K562 (cell line): ENCODE data around the gene RNF223. TPM values are rescaled to one million over a fixed set of nuclear protein-coding genes. Genes with fewer than 3 reads are reported as not detected.

Experiments
- BDP1 ChIP-seq: IDR thresholded peaks from 3 replicates; pipeline ENCODE4 v1.6.1; 2011; ENCODE audit not compliant: insufficient read length, insufficient read depth
- BRCA1 ChIP-seq, 2 experiments: fragments of 450-650 bp in 1 of 2; sonication (generic) in 1 of 2; formaldehyde crosslinking in 1 of 2; IDR thresholded peaks; 2 replicates each; pipeline versions ENCODE4 v1.5.0 to v1.6.1; 2017 to 2020; ENCODE audit warnings: mild to moderate bottlenecking in 1 of 2, missing genetic modification reagents in 1 of 2
- CREM ChIP-seq: IDR thresholded peaks from 2 replicates; pipeline ENCODE4 v1.6.1; 2014; ENCODE audit warnings: antibody characterized with exemption, low read depth
- CXXC5 ChIP-seq: fragments of 250-450 bp; sonication (Bioruptor Pico); IDR thresholded peaks from 2 replicates; pipeline ENCODE4 v1.8.0; 2022; ENCODE audit warnings: inconsistent platforms, mild to moderate bottlenecking, moderate library complexity
- DDX20 ChIP-seq: fragments of 450-650 bp; IDR thresholded peaks from 2 replicates; pipeline ENCODE4 v1.6.1; 2016; ENCODE audit warnings: missing genetic modification characterization, low read depth, mild to moderate bottlenecking, missing compliant biosample characterization, moderate library complexity
- DLX4 ChIP-seq: fragments of 250-450 bp; sonication (Bioruptor Pico); IDR thresholded peaks from 2 replicates; pipeline ENCODE4 v1.6.1; 2021; ENCODE audit warnings: mild to moderate bottlenecking
- DMBX1 ChIP-seq: fragments of 250-450 bp; sonication (Bioruptor Pico); IDR thresholded peaks from 2 replicates; pipeline ENCODE4 v1.8.0; 2022; ENCODE audit warnings: inconsistent platforms, mild to moderate bottlenecking, moderate library complexity, borderline replicate concordance
- E4F1 ChIP-seq: fragments of 250-450 bp; sonication (Bioruptor Pico); IDR thresholded peaks from 2 replicates; pipeline ENCODE4 v1.5.0; 2021; ENCODE audit warnings: mild to moderate bottlenecking, borderline replicate concordance
- ETV6 ChIP-seq, 3 experiments: fragments of 150-350 bp in 1 of 3; sonication (generic) in 1 of 3; formaldehyde crosslinking in 1 of 3; IDR thresholded peaks; 2 replicates each; pipeline versions ENCODE4 v1.6.1 to v1.8.0; 2014 to 2022; ENCODE audit warnings: borderline replicate concordance in 2 of 3, low read depth in 2 of 3, antibody characterized with exemption in 1 of 3, low read length in 1 of 3, mild to moderate bottlenecking in 1 of 3, missing genetic modification reagents in 1 of 3
- GTF2A2 ChIP-seq: IDR thresholded peaks from 2 replicates; pipeline ENCODE4 v1.6.1; 2016; ENCODE audit warnings: mild to moderate bottlenecking, missing genetic modification characterization, missing compliant biosample characterization
- MCM2 ChIP-seq: fragments of 450-650 bp; IDR thresholded peaks from 2 replicates; pipeline ENCODE4 v1.6.1; 2017; ENCODE audit warnings: low read depth, mild to moderate bottlenecking
- MEF2A ChIP-seq: IDR thresholded peaks from 2 replicates; pipeline ENCODE4 v1.6.1; 2011; ENCODE audit warnings: low read depth, mild to moderate bottlenecking, low read length, moderate library complexity; ENCODE audit not compliant: control insufficient read depth
- MYBL2 ChIP-seq, 2 experiments: fragments of 450-650 bp in 1 of 2; sonication (generic) in 1 of 2; formaldehyde crosslinking in 1 of 2; IDR thresholded peaks; 2 replicates each; pipeline versions ENCODE4 v1.6.1 to v1.8.1; 2017 to 2022; ENCODE audit warnings: borderline replicate concordance in 1 of 2, inconsistent platforms in 1 of 2, low read depth in 1 of 2, mild to moderate bottlenecking in 1 of 2, missing genetic modification reagents in 1 of 2, moderate library complexity in 1 of 2
- NCOA1 ChIP-seq: fragments of 450-650 bp; IDR thresholded peaks from 2 replicates; pipeline ENCODE4 v1.6.1; 2016; ENCODE audit warnings: low read depth
- NCOA6 ChIP-seq: fragments of 450-650 bp; IDR thresholded peaks from 2 replicates; pipeline ENCODE4 v1.6.1; 2017; ENCODE audit warnings: mild to moderate bottlenecking
- PHB2 ChIP-seq: fragments of 450-650 bp; IDR thresholded peaks from 2 replicates; pipeline ENCODE4 v1.6.1; 2017; ENCODE audit warnings: low read depth
- SAFB ChIP-seq: fragments of 200-400 bp; formaldehyde crosslinking; IDR thresholded peaks from 2 replicates; pipeline ENCODE4 v1.6.1; 2017; ENCODE audit warnings: low read depth, low read length, borderline replicate concordance
- SMARCA4 ChIP-seq: fragments of 450-650 bp; IDR thresholded peaks from 2 replicates; pipeline ENCODE4 v1.6.1; 2016
- SRSF7 ChIP-seq: fragments of 200-400 bp; formaldehyde crosslinking; optimal IDR thresholded peaks from 2 replicates; pipeline ENCODE3; 2017; ENCODE audit warnings: mild to moderate bottlenecking, low read depth, low read length
- TAF9B ChIP-seq: fragments of 450-650 bp; IDR thresholded peaks from 2 replicates; pipeline ENCODE4 v1.6.1; 2018; ENCODE audit warnings: mild to moderate bottlenecking; ENCODE audit not compliant: partially characterized antibody
- ZNF121 ChIP-seq: sonication (generic); formaldehyde crosslinking; conservative IDR thresholded peaks from 2 replicates; pipeline ENCODE4 v1.8.0; 2022; ENCODE audit warnings: missing genetic modification reagents
- ZNF134 ChIP-seq: fragments of 250-450 bp; sonication (Bioruptor Pico); conservative IDR thresholded peaks from 2 replicates; pipeline ENCODE4 v1.4.0; 2020
- ZNF174 ChIP-seq: fragments of 250-450 bp; sonication (Bioruptor Pico); IDR thresholded peaks from 2 replicates; pipeline ENCODE4 v1.4.0; 2020; ENCODE audit warnings: mild to moderate bottlenecking
- ZNF217 ChIP-seq: sonication (generic); formaldehyde crosslinking; IDR thresholded peaks from 2 replicates; pipeline ENCODE4 v1.8.0; 2022; ENCODE audit warnings: mild to moderate bottlenecking, missing genetic modification reagents
- ZNF311 ChIP-seq: fragments of 250-450 bp; sonication (Bioruptor Pico); IDR thresholded peaks from 2 replicates; pipeline ENCODE4 v1.4.0; 2020; ENCODE audit warnings: mild to moderate bottlenecking, moderate library complexity
- ZNF431 ChIP-seq: sonication (generic); formaldehyde crosslinking; IDR thresholded peaks from 2 replicates; pipeline ENCODE4 v1.8.0; 2022; ENCODE audit warnings: mild to moderate bottlenecking, missing genetic modification reagents
- ZNF79 ChIP-seq: fragments of 250-450 bp; sonication (Bioruptor Pico); IDR thresholded peaks from 2 replicates; pipeline ENCODE4 v1.4.0; 2020; ENCODE audit warnings: low read depth, mild to moderate bottlenecking, moderate library complexity
- polyA plus RNA-seq, 8 experiments: library from polyadenylated mRNA; depleted of rRNA in 4 of 8; stranded (reverse) in 5 of 8; unstranded in 3 of 8; fragments of >200 nt; fragmentation: Nextera tagmentation in 2 of 8; fragmentation: Illumina TruSeq in 1 of 8; extraction: Ambion mirVana in 2 of 8; extraction: Trizol in 1 of 8; gene quantifications; 2 replicates each; pipeline versions ENCODE4 v1.2.1 to v1.2.3, GENCODE V29; 2011 to 2014; ENCODE audit warnings: inconsistent platforms in 1 of 8, missing spikeins in 1 of 8
- total RNA-seq, 7 experiments: library from RNA; depleted of rRNA in 6 of 7; stranded (reverse); fragments of >200 nt in 6 of 7; fragmentation: Illumina TruSeq in 2 of 7; extraction: Trizol in 2 of 7; gene quantifications; 2 replicates each; pipeline versions ENCODE4 v1.2.1 to v1.2.3, GENCODE V29; 2011 to 2021; ENCODE audit warnings: low replicate concordance in 1 of 7

RNF223 gene
- total and polyA plus RNA-seq, 9 of the 15 experiments (the other 6 are each of a cell fraction or from before 2014, with no cell fraction given), result 0.04 to 0.32 TPM; not detected in 7

- TF ChIP-seq NCOA1 (peak; percentile 40; the same call in 1 of the 2 replicates), SRSF7 (no peak), ZNF431 (CRISPR knock-in tag) (0 out of 2 replicates have a peak, but pooled peaks have one; percentile 57), ZNF121 (CRISPR knock-in tag) (no peak), ZNF217 (CRISPR knock-in tag) (no peak), SAFB (peak; percentile 47; the same call in 1 of the 2 replicates), ZNF311 (no peak), MEF2A (no peak), ZNF174 (CRISPR knock-in tag) (no peak), E4F1 (no peak), PHB2 (no peak), MCM2 (no peak), CREM (peak; percentile 88), DDX20 (tag) (no peak), GTF2A2 (tag) (no peak), SMARCA4 (peak; percentile 78; the same call in 1 of the 2 replicates), MYBL2 (IDR thresholded peaks at IDR 0.05; ENCODE audit: low read depth) (no peak), MYBL2 (CRISPR knock-in tag; IDR thresholded peaks at IDR 0.05; ENCODE audit: borderline replicate concordance) (no peak), DLX4 (CRISPR knock-in tag) (no peak), ZNF134 (CRISPR knock-in tag) (no peak), BRCA1 (IDR thresholded peaks at IDR 0.05) (no peak), BRCA1 (CRISPR knock-in tag; IDR thresholded peaks at IDR 0.05) (no peak), NCOA6 (no peak), TAF9B (no peak), BDP1 (no peak), CXXC5 (CRISPR knock-in tag) (peak; percentile 90), ETV6 (IDR thresholded peaks at IDR 0.05; ENCODE audit: borderline replicate concordance in 1 of 2, low read depth in 2 of 2, low read length in 1 of 2) (no peak), ETV6 (CRISPR knock-in tag; IDR thresholded peaks at IDR 0.05; ENCODE audit: borderline replicate concordance) (no peak), ZNF79 (CRISPR knock-in tag) (no peak), DMBX1 (no peak)
These were observed 9.9 kb downstream of the RNF223 start (continued) for GRCh38 chr1:1063945-1064831.
